Kidney tubule cell (primary cell): ENCODE data around the gene EPM2AIP1.
"Not testable (repeated sequence)": the region's sequence is repeated elsewhere in the genome, so short reads cannot be mapped to it uniquely, and the experiment has no call there.

Experiments used
- DNase-seq: peaks from one replicate; pipeline ENCODE4 v3.0.0-alpha.2; 2018; ENCODE audit warnings: low spot score

EPM2AIP1 gene

GRCh38 chr3:36954452-36955134 lies 38.3 kb downstream of the EPM2AIP1 start:
- peak; percentile 30 for DNase-seq

DNA sequence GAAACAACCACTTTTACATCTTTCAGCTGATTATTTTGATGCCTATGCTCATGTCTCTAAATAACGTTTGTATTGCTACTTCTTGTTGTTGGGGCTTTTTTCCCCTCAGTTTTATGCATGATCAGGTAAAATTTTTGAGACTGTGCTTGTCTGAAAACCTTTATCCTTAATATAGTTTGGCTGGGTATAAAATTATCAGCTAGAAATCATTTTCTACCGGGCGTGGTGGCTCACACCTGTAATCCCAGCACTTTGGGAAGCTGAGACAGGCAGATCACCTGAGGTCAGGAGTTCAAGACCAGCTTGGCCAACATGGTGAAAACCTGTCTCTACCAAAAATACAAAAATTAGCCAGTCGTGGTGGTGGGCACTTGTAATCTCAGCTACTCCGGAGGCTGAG lies 45.1 kb downstream of the EPM2AIP1 start:
- not testable (repeated sequence) for DNase-seq

DNA sequence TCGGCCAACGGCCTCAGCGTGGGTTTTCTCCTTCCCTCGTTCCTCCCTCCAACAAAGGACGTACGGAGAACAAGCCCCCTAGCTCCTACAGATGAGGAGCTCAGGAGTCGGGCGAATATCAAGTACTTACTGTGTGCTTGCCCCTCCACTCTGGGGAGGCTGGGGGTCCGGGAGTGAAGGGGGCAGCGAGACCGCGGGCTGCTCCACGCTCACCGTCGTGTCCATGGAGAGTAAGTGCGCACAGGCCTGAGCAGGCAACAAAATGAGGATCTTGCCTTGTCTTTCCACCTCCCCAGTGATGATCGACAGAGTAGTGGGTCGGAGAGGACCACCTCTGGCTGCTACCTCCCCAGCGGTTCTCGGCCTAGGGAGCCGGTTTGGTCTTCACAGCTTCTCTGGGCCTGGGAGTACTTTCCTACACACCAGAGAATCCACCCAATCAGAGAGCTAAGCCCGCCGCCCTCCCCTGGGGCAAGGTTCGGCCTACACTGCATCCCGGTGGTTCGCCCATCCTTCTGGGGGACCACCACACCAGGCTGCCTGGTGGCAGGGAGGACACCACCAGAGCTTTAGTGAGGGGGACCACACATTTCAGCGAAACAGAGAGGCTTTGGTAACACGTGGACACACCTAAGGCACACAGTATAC lies 47.5 kb downstream of the EPM2AIP1 start:
- DNase-seq = no peak

DNA sequence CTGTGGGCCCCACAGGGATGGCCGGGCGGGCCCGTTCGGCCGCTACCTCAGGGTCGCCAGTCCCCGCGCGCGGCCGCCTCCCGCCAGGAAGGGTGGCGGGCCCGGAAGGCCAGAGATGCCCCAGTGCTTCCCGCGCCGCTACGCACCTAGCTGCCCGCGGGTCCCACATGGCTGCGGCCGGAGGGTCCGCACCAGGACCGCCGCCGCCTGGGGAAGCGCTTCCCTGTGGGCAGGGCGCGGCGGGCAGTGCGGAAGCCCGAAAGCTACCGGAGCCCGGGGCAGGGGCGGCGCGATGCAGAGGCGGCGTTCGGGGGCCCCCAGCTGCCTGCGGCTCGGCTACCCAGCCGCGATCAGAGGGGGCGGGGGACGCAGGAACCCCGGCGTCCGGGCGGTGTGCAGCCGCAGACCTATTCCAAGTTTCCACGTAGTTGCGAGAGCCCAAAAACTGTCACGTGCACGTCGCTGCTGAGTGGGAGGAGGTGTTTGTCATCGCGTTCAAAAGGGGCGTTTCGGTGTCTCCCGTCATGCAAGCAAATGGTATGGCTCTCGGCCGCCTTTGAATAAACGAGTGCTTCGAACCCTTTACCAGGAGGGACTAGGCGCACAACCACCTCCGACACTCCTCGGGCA lies 48.2 kb downstream of the EPM2AIP1 start, which contains the start of gene TRANK1:
TRANK1 (minus strand) TSS at position 414 of the 630 bp plus-strand sequence; CDS start at position 169, 245 bp downstream.
- peak; percentile 35 for DNase-seq

- peak; percentile 61 for DNase-seq
These were observed 48.8 kb downstream of the EPM2AIP1 start for GRCh38 chr3:36944012-36944640.

- DNase-seq = no peak
These were observed 49.3 kb downstream of the EPM2AIP1 start for GRCh38 chr3:36943601-36944000.

DNA sequence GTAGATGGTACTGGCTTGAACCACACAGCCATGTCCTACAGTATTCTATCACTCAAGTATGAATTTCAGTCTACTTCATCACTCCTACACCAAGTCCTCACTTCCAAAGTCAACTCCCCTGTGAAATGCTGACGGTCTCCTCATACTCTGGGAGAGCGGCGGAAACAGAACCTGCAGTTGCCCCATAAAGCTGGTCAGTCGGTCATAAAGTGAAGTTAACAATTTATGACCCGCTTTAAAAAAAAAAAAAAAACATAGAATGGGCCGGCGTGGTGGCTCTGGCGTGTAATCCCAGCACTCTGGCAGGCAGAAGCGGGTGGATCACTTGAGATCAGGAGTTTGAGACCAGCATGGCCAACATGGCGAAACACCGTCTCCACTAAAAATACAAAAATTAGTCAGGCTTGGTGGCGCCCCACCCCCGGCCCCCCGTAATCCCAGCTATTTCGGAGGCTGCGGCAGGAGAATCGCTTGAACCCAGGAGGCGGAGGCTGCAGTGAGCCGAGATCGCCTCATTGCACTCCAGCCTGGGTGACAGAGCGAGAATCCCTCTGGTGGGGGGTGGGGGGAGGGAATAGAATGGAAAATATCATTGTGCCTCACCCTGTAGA lies 50.2 kb downstream of the EPM2AIP1 start:
- DNase-seq = no peak

GRCh38 chr3:36941658-36942057 lies 51.3 kb downstream of the EPM2AIP1 start:
- no peak for DNase-seq

- no peak for DNase-seq
These were observed 51.8 kb downstream of the EPM2AIP1 start for GRCh38 chr3:36941162-36941561.

- peak; percentile 54 for DNase-seq
These were observed 55.4 kb downstream of the EPM2AIP1 start for GRCh38 chr3:36937492-36937891.
